GM19468 (cell line): ENCODE results near the gene TUBB1.
A peak's percentile ranks its signal among the peaks of the same experiment; 100 is the strongest.
"Not testable (repeated sequence)": the region's sequence is repeated elsewhere in the genome, so short reads cannot be mapped to it uniquely, and the experiment has no call there.

Experiments
- ATAC-seq: cut with Tn5 transposase; IDR thresholded peaks from one replicate; pipeline ENCODE4 v1.9.1; 2021; ENCODE audit warnings: mild to moderate bottlenecking, moderate library complexity, moderate number of reproducible peaks; ENCODE audit not compliant: unreplicated experiment; ENCODE audit errors: extremely low read depth

Gene TUBB1

DNA sequence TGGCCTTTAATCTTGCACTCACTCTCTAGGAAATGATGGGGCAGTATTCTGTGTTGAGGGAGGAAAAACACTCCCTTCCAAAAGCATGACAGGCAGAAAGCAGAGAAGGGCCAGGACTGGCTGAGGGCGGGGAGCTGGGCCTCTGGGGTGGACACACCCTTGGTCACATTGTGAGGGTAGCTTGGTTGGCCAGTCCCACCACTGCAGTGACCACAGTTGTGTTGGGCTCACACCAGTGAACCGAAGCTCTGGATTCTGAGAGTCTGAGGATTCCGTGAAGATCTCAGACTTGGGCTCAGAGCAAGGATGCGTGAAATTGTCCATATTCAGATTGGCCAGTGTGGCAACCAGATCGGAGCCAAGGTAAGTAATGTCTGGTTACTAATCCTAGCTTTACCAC lies at the start of gene TUBB1:
Gene TUBB1, plus strand, starts transcription at position 213 of the 400 bp plus-strand sequence. Its CDS starts 94 bp downstream, at position 307.
- ATAC-seq: no peak

DNA sequence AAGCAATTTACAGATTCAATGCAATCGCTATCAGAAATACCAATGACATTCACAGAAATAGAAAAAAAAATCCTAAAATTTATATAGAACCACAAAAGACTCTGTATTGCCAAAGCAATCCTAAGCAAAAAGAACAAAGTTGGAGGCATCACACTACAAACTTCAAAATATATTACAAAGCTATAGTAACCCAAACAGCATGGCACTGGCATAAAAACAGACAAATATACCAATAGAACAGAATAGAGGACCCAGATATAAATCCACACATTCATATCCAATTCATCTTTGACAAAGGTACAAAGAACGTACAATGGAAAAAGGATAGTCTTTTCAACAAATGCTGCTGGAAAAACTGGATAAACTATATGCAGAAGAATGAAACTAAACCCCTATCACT lies 49.8 kb upstream of the TUBB1 start:
- no peak for ATAC-seq

- ATAC-seq: no peak
These were observed 49.1 kb upstream of the TUBB1 start for GRCh38 chr20:58970146-58970545.

- ATAC-seq: no peak
These were observed 47.8 kb upstream of the TUBB1 start for GRCh38 chr20:58971429-58971828.

DNA sequence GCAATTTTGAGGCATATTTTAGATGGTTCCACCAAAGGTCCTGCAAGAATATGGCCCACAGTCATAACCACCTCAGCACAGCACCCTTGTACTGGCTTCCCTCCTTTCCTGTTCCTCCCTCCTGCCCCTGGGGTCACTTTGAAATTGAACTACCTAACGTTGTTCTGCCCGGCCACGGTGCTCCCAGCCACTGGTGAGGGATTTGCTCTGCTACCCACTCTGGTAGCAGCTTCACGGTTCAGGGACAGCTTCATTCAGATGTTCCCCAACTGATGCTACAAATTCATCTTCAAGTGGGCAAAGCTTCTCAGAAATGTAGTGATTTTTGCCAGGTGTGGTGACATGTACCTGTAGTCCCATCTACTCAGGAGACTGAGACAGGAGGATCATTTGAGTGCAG lies 46.0 kb upstream of the TUBB1 start:
- no peak for ATAC-seq

GRCh38 chr20:58973866-58974265 lies 45.4 kb upstream of the TUBB1 start:
- no peak for ATAC-seq

DNA sequence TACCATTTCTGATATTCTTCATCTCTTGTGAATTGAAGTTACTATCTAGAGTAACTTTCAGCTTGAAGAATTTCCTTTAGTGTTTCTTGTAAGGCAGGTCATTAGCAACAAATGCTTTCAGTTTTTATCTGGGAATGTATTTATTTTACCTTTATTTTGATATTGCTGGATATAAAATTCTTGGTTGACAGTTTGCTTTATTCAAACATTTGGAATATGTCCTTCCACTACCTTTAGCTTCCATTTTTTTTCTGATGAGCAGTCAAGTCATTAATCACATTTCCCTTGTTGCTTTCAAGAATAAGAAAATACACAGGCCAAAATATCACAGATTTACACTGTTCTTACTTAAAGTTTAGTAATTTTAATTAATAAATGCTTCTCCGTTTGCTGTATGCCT lies 43.9 kb upstream of the TUBB1 start:
- no peak for ATAC-seq

DNA sequence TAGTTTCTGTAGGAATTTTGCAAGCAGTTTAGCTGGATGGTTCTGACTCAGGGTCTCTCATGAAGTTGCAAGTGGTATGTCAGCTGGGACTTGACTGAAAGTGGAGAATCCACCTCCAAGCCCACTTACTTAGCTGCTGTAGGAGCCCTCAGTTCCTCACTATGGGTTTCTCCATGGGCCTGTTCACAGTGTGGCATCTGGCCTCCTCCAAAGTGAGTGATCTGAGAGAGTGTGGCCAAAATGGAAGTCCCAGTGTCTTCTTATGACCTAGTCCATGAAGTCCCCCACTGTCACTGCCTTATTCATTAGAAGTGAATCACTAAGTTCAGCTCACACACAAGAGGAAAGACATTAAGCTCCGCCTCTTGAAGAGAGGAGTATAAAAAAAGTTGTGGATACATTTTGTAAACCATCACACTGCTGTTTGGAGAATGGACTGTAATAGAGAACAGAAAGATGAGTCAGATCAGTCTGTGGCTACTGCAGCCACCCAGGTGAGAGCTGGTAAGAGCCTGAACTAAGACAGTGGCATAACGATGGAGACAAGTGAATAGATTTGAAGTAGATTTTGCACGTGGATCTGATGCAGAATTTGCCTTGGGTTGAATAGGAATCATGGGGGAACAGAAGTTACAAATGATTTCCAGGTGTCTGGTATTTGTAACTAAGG lies 43.0 kb upstream of the TUBB1 start:
- no peak for ATAC-seq

DNA sequence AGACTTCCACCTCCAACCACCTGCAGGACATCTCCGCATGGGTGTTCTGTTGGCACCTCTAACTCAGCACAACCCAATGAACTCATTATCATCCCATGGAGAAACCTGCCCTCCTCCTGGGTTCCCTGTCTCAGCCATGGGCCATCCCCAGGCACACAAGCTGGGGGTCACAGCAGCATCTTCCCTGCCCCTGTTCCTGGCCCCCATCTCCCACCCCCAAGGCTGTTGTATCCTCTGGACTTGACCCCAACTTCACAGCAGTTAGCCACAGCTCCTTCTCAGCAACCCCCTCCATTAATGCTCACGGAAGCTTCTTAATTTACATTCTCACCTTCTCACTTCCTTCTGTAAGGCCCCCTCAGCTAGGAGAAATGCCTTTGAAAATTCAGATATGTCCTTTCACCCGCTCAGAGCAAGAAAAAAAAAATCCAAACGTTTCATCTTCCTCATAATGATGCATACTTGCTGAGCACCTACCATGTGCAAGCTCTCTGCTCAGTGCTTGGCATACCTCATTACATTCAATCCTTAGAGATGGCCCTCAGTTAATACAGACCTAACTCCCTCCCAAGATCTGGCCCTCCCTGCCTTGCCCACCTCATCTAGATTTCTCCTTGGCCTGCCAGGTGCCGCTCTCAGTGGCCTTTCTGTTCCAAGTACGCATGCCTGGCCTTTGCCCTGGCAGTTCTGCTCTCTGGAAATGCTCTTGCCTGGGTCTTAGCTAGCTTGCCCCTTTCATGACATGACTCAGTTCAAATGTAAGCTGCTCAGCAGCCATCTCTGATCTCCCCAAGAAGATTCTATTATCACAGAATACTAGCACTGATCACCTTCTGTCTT lies 40.7 kb upstream of the TUBB1 start:
- ATAC-seq: no peak

GRCh38 chr20:58980711-58981627 lies 38.3 kb upstream of the TUBB1 start, which contains the start of gene NELFCD:
NELFCD (plus strand) TSS chr20:58981256; CDS start chr20:58981310, 54 bp downstream.
- ATAC-seq: peak; percentile 36

- no peak for ATAC-seq
These were observed 37.4 kb upstream of the TUBB1 start for GRCh38 chr20:58981628-58982364.

- ATAC-seq: no peak
These were observed 36.7 kb upstream of the TUBB1 start for GRCh38 chr20:58982406-58983114.

GRCh38 chr20:58983115-58983468 lies 36.1 kb upstream of the TUBB1 start:
- ATAC-seq: not testable (repeated sequence)

DNA sequence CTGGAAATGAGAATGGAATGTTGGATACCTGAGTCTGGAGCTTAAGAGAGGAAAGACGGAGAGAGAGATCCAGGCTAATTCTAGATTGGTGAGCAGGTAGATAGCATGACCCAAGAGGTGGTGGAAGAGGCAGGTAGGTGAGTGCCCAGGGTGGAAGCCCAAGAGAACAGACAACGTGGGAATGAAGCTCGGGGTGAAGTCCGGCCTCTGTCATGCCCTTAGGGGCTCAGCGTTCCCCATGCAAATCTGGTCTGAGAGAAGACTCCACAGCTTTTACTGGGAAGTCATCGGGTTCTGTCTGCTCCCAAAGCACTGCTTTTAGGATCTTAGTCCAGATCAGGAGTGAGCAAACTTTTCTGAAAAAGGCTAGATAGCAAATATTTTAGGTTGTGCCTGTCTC lies 34.5 kb upstream of the TUBB1 start:
- ATAC-seq: no peak

DNA sequence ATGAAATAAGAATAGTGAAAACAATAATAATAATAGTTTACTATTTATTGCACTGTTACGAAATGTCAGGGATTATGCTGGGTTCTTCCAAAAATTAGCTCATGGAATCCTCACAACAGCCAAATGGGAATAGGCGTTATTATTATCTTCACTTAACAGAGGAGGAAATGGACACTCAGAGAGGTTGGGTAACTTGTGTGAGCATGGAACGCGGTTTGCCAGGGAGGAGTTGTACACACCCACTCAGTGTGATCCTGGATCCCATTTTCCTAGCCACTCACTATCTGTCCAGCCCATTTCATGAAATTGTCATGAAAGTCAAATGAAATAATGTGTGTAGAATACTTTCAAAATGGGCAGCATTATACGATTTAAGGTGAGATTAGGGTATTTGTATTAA lies 33.6 kb upstream of the TUBB1 start:
- ATAC-seq: no peak

- no peak for ATAC-seq
These were observed 32.8 kb upstream of the TUBB1 start for GRCh38 chr20:58986286-58986967.

DNA sequence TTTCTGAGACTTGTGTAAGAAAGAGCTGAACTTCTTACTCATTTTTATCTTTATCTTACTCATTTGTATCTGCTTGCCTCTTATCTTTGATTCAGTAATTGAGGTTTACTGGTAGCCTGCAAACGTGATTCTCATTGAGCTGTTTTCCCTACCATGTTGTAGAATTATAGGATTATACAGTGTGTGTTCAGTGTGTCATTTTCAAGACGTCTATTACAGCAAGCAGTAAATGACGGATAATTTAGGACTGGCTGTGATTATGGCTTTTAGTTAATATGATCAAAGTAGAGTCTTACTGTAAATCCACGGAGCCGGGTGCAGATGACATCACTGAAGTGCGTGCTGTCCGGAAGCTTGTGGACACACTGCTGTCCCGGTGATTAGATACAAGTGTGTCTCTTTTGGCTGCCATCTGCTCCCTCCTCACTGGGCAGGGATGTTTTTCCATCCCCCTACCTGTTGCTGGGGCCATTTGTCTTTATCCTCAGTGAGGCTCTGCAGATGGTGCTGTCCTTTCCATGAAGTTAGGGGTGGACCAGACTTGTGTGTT lies 32.2 kb upstream of the TUBB1 start:
- ATAC-seq: no peak

GRCh38 chr20:58987790-58988564 lies 31.3 kb upstream of the TUBB1 start:
- no peak for ATAC-seq
